Glomerular visceral epithelial cell (primary cell): ENCODE data around the gene KDM4C.
"Not testable (repeated sequence)": the region's sequence is repeated elsewhere in the genome, so short reads cannot be mapped to it uniquely, and the experiment has no call there.

Source experiments
- DNase-seq: peaks from one replicate; pipeline ENCODE4 v3.0.0-alpha.2; 2016; ENCODE audit errors: extremely low spot score

Gene KDM4C

DNA sequence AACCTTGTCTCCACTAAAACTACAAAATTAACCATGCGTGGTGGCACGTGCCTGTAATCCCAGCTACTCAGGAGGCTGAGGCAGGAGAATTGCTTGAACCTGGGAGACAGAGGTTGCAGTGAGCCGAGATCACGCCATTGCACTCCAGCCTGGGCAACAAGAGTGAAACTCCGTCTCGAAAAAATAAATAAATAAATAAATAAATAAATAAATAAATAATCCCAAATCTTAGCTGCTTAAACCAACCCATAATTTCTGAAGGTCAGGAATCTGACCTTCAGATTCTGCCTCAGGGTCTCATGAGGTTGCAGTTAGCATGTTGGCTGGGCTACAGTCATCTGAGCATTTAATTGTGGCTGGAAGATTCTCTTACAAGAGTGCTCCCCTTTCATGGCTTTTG is 48.5 kb downstream of the KDM4C start:
- DNase-seq = not testable (repeated sequence)

DNA sequence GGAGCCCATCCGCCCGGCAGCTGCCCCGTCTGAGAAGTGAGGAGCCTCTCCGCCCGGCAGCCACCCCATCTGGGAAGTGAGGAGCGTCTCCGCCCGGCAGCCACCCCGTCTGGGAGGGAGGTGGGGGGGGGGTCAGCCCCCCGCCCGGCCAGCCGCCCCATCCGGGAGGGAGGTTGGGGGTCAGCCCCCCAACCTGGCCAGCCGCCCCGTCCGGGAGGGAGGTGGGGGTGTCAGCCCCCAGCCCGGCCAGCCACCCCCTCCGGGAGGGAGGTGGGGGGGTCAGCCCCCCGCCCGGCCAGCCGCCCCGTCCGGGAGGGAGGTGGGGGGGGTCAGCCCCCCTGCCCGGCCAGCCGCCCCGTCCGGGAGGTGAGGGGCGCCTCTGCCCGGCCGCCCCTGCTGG is 49.9 kb downstream of the KDM4C start:
- not testable (repeated sequence) for DNase-seq

DNA sequence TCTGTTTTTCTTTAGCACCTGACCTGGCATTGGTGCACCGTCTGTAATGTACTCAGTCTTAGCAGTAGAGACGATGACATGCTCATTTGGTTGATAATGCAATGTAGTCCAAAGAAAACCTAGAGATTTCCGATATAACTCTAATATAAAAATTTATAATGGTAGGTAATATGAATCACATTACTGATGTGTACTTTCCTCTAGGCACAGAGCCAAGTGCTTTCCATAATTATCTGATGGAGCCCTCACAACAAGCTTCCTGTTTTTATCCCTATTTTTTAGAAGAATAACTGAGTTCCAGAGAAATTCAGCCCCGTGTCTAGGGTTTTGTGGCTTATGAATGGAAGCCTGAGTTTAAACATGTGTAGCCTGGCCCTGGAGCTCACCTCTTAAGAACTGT is 53.7 kb downstream of the KDM4C start:
- DNase-seq = no peak

DNA sequence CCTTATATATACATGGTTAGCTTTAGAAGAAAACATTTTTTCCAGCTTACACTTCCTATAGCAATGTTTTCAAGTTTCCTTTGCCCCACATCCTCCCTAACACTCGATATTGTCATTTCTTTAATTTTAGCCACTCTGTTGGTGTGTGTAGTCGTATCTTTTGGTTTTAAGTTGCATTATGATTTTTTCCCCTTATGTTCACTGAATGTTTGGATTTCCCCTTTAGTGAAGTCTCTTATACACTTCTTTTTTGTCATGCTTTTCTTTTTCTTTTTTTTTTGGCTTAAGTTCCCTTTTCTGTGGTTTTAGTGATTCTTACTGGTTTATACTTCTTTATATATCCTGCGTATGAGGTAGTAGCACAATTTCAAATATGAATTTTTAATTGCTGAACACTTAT is 58.8 kb downstream of the KDM4C start:
- no peak for DNase-seq

DNA sequence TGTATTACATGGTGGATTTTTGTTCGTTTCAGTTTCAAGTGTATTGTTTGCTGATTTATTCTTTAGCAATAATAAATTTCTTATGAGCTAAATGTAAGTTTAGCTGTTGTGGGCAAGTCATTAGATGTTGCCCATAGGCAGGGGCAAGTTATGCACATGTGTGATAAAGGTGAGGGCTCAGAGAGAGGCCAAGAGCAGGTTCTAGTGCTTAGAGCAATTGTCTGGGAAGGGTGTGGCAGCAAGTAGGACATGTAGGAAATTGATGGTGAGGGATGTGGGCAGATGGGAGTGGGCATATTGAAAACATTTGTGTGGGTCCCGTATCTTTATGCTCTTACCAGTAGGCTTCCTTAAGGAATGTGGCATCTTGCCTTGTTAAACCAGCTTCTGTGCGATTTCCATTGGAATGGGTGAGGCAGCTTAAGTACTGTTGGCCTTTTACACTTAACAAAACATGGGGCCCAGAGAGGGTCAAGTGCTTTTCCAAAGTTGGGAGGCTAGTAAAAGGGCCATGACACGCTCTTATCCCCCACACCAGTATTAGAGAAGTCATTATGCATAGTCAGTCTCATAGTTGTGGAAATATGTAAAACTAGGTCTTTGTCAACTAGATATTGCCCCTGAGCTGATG is 60.6 kb downstream of the KDM4C start:
- no peak for DNase-seq

DNA sequence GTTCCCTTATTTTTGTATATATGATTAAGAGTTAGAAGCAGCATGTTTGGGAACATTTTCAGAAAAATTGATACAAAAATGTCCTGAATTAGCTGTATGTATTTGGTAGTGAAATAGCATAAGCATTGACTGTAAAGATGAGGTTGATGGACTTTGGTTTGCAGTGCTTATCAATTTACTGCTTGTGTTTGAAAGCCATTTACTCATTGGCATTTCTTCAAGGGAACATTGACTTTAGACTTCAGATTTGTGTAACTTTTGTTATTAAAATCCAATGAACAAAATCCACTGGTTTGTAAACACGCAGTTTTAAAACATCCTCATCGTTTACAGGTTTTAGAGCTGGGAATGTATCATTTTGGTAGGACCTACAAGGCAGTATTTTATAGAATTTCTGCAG is 61.3 kb downstream of the KDM4C start:
- no peak for DNase-seq

DNA sequence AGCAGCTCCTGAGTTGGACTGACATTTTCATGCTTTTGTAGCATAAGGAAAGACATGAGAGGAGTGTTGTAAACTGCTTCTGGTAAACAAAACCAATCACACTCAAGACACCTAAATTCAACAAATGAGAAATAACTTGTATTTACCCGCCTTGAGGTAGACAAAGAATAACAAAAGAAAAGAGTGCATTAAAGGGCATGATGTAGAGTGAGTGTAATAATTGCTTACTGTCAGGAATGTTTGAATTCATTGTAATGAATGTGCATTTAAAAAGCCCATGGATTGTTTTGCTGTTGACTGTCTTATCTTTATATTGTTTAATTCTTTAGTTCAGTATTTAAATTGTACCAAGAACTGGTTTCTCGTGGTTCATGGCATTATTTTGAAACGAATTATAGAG is 61.8 kb downstream of the KDM4C start:
- no peak for DNase-seq

DNA sequence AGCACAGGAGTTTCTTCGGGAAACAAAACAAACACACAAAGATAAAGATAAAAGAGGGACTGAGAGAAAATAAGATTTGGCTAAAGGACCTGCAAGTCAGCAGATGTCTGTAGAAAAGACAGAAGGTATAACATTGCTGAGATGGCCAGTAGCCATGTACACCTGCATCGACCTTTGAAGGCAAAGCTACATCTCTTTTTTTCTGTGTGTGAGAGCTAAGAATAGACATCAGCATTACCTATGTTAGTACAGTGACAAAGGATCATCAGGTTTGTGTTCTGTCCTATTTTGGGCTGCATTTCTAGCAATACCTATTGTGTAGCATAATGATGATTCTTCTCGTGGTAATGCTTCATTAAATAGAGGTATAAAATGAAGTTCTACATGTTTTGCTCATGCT is 64.9 kb downstream of the KDM4C start:
- no peak for DNase-seq

DNA sequence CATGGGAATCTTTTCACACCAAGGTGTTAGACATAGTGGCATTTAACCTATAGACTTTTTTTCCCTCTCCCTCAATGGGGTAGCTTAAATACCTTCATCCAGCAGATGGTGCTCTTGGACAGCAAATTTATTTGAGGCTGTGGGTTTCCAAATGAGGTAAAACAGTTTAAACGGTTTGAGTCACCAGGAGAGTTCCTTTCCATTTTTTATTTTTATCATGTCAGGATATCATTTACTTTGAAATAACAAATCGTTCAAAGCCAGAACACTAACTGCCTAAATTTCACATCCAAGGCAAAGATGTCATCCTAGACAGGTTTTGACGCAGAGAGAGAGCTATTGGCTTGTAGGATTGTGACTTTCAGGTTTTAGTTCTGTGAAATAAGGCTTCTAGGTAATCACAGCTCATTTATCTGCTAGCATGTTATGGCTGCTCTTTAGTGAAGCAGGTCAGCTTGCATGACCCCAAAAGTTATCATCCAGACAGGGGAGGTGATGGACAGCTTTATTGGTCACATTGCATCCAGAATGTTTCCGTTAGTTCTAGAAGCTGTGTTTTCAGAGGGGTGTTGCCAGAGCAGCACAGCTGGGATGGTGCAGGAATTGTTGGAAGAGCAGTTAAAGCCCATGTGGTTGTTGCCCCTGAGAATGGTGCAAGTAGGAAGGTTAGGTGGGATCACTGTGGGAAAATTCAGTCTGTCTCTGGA is 69.8 kb downstream of the KDM4C start:
- DNase-seq = peak; percentile 59

DNA sequence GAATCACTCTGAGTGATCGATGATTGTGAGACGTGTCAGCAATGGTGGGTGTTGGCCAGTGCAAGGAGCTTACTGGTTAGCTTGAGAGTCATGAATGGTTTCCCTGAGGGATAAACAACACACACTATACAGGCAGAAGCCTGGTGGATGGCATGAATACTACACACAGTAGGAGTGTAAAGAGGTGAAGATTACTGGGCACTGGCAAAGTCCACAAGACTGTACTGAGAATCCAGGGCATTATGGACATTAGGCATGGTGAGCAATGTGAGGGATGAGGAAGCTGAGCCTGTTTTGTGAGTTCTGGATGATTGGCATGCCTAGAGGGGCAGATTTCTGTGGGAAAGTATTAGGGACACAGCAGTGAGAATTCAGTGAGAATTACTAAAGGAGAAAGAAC is 71.3 kb downstream of the KDM4C start:
- no peak for DNase-seq

DNA sequence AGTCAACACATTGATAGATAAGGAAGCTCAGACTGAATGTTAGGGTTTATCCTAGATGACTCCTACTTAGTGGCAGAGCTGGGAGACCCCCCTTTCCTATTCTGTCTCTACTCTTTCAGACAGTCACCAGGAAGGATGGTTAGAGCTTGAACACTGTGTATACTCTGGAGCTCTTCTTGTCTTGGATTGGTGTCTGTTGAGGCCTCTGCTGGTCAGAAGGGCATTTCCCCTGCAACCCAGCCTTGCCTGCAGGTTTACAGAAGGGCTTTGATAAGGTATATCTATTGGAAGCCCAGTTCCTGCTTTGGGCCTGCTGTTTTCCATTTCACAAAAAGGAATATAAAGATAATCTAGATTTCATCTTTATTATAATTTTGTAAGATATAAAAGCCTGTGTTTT is 71.8 kb downstream of the KDM4C start:
- no peak for DNase-seq

DNA sequence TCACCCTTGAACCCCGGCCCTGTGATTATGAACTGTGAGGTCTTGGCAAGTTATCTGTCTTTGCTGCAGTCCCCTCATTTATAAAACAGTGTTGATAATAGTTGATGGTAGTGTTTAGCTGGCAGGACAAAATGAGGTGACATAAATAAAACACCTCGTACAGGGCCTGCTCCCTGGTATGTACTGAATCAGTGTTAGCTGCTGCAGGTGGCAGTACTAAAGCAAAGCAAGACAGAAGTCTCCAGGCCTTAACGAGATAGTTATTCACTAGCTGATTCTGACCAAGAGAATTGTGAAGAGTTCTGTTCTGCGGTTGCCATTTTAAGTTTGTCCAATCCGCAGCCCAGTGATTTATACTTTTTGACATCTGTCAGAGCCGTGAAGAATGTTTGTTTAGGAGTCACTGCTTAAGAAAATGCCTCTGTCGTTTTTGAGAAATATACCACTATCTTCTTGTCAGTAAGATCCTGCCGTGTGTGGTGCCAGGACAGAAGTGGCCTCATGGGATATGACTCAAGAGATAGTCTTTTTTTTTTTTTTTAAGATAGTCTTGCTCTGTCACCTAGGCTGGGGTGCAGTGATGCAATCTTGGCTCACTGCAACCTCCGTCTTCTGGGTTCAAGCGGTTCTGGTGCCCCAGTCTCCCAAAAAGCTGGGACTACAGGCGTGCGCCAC is 75.9 kb downstream of the KDM4C start:
- DNase-seq = peak; percentile 31

DNA sequence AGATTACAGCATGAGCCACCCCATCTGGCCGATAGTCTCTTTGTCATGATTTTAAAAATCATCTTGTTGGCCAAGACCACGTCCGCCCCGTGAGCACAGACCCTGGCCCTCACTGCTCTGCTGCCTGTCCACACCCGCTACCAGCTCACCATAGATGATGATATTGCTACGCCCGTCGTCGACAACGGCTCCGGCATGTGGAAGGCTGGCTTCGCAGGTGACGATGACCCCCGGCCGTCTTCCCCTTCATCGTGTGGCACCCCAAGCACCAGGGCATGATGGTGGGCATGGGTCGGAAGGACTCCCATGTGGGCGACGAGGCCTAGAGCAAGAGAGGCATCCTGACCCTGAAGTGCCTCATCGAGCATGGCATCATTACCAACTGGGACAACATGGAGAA is 76.5 kb downstream of the KDM4C start:
- no peak for DNase-seq

DNA sequence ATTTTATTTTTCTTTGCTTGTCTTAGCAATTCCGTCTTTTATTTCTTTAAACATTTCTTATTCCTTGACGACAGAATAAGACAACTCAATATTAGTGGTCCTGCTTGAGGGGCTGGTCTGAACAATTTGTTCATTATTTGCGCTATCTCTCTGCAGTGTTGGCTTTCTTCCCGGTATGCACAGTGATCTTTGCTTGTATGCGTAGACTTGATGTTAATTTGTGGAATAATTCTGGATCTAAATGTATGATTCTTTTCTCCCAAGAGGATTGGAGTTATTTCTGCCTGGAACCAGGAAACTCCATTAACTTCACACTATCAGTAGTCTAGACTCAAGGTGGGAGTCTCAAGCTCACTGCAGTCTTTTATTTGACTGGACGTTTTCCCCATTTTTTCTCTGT is 80.4 kb downstream of the KDM4C start:
- DNase-seq = no peak

DNA sequence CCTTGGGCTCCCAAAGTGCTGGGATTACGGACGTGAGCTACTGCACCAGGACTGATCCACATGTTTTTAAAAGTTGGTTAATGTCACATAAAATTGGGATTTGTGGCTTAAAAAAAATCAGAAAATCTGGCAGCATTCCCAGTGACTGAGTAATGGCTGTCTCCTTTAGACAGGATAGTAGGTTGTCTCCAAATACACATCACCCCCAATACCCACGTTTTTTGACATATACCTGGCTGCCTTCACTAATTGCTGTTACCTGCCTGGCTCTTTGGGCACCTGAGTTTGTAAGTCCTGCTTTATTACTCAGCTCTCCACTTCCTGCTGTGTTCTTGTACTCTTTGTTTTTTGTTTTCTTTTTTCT is 84.8 kb downstream of the KDM4C start:
- DNase-seq = no peak

DNA sequence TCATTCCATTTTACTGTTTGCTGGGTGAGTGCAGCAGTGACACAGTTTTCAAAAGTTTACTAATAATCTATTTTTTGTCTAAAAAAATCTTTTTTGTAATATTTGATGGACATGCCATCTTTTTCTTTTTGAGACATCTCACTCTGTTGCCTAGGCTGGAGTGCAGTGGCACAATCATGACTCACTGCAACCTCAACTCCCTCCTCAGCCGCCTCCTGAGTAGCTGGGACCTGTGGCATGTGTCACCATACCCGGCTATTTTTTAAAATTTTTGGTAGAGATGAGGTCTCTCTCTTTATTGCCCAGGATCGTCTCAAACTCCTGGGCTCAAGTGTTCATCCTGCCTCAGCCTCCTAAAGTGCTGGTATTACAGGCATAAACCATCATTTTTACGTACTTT is 86.0 kb downstream of the KDM4C start:
- DNase-seq = no peak

DNA sequence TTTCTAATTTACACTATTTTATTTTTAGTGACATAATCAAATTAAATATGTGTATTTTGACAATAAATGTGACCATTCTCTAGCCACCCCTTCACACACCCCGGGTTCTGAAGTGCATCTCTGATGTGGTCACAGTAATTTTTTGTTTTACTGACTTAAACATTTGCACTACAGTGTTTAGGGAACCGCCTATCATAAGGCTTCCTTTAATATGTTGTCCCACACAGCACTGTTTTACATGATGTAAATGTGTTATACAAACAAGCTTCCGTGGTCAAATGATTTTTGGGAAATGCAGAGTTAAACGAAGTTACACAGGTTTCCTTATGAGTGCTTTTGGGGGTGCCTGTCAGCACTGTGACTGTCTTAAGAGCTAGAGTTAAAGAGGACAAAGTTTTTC is 86.5 kb downstream of the KDM4C start:
- DNase-seq = no peak

DNA sequence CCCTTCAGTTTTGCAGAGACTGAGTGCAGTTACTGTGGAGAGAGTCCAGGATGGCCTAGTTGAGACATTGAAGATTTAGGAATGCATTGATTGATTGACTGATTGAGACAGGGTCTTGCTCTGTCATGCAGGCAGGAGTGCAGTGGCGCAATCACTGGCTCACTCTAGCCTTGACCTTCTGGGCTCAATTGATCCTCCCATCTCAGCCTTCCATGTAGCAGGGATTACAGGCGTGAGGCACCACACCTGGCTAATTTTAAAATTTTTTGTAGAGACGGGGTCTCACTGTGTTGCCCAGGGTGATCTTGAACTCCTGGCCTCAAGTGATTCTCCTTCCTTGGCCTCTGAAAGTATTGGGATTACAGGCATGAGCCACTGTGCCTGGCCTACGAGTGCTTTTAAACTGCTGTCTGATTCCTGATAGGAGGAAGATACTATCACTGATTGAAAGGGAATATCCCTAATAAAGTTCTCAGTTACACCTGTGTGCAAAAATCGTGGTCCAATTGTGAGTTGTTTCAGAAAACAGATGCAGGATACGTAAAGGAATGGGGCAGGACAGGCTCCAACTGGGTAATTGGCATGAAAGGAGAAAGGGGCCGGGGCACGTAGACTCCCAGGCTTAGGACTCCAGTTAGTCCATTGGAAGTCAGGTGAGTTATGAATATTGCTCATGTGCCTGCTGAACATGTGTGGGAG is 87.5 kb downstream of the KDM4C start:
- DNase-seq = no peak

DNA sequence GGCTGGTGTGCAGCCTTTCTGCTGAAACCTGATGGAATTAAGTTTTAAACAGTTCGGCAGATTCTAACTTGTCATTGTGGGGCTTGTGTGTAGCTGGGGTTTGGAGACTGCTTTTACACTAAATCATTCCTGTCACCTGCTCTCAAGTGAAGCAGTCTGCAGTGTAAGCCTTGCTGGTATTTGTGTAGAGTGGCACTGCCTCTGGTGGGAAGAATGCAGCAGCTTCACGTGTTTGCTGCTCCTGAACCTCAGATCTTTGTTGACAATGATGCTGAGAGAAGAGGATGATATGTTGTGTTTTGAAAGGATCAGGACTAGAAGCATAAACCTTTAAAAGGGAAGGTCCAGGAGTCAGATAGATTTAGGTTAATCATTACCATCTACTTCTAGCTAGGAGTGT is 88.1 kb downstream of the KDM4C start:
- DNase-seq = peak; percentile 16

DNA sequence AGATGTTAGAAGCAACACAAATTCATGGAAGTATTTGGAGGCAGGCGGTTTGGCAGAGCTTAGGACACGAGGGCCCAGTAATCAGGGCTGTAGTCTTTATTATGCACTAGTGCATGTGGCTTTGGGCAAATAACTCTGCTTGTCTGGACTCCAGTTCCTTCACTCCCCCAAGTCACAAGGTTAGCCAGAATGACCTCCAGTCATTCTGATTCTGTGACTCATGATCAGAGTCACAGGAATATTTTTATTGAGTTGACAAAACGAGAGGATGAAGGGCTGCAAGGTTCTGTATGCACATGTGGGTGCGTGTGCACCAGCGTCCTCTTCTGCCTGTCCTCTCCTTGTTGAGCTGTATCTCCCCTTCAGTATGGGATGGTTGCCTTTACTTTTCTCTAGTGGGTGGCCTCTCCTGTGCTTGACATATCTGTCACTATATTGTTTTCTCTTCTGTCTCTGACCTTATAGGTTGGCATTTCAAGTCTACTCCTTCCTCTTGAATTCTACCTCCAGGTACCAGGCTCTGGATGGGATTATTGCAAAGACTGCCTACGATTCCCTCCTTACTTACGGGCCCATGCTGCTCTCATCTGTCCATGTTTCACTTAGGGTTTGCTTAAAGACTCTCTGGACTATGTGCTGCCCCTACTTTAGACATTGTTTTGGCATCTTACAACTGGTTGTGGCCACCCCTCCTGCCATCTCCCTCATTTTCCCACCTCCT is 94.6 kb downstream of the KDM4C start:
- peak; percentile 37 for DNase-seq

DNA sequence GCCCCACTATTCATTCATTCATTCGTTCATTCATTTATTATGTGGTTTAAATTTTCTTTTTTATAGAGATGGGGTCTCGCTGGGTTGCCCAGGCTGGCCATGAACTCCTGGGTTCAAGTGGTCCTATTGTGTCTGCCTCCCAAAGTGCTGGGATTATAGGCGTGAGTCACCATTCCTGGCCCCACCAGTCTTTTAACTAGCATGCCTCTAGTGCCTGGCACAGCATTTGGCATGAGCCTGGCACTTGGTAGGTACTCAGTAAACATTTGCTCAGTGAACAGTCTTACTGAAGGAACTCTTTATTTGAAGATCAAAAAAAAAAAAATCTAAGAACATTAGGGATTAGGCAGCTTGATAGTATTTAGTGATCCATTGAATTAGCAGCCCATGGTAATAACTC is 98.1 kb downstream of the KDM4C start:
- no peak for DNase-seq

DNA sequence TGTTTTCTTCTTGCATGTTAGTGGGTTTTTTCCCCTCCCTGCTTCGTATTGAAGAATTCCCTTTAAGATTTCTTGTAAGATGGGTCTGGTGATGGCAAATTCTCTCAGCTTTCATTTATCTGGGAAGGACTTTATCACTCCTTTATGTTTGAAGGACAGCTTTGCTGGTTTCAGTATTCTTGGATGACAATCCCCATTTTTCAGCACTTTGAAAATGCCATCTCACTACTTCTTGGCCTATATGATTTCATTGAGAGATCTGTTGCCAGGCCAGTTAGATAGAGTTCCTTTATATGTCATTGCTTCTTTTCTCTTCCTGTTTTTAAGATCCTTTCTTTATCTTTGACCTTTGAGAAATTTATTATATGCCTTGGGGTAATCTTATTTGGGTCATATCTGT is 106.3 kb downstream of the KDM4C start:
- no peak for DNase-seq
